HepG2 (cell line): ENCODE measurements around the gene SYCE3. TPM values are rescaled to one million over a fixed set of nuclear protein-coding genes. Genes with fewer than 3 reads are reported as not detected.

Experiments
- ATAC-seq: fragments of 200-7000 bp; cut with Tn5 transposase; 3 replicates; pipeline ENCODE4 v1.9.1; 2020; ENCODE audit warnings: mild to moderate bottlenecking, moderate library complexity
- BruUV-seq: library from RNA; stranded (reverse); fragments of 400-500 nt; replicated peaks from 2 replicates; lab custom pipeline; 2021; lab: Mats Ljungman, UMichigan
- CTCF ChIA-PET: fragments of 300-600 bp; formaldehyde crosslinking; extraction: SDS; loops from one replicate; lab custom pipeline; 2021; ENCODE audit warnings: low total read pairs, inconsistent platforms, low intra/inter-chr PET ratio; lab: Yijun Ruan, JAX
- POLR2A ChIA-PET: fragments of 350-600 bp; sonication (Branson Sonifier 250); formaldehyde crosslinking; loops from one replicate; lab custom pipeline; 2020; ENCODE audit warnings: antibody characterized with exemption, inconsistent platforms; lab: Yijun Ruan, JAX
- DNase-seq: peaks from one replicate; pipeline ENCODE4 v3.0.0-alpha.2; 2015; ENCODE audit warnings: low spot score
- FAIRE-seq: peaks from 3 replicates; lab custom pipeline; 2011; peaks lifted over from hg19 to GRCh38; lab: Jason Lieb, UNC
- H2AFZ ChIP-seq: one replicate; pipeline ENCODE4 v1.6.1; 2011; ENCODE audit warnings: low read length, inconsistent platforms
- H3K27ac ChIP-seq: fragments of 300-600 bp; 3 replicates; pipeline ENCODE4 v1.8.0; 2011; ENCODE audit warnings: mixed run types, mild to moderate bottlenecking, mixed read lengths, low read length, inconsistent platforms; ENCODE audit not compliant: insufficient read depth; ENCODE audit errors: extremely low read length
- H3K27me3 ChIP-seq, 2 experiments: fragments of 200-600 bp in 1 of 2; 2 replicates in 1 of 2; 3 replicates in 1 of 2; pipeline versions ENCODE4 v1.6.0 to v1.8.0; 2011; ENCODE audit warnings: low read length in 2 of 2, mild to moderate bottlenecking in 2 of 2, moderate library complexity in 2 of 2, inconsistent platforms in 1 of 2; ENCODE audit not compliant: insufficient read depth in 2 of 2, control insufficient read depth in 1 of 2
- H3K36me3 ChIP-seq, 2 experiments: fragments of 200-600 bp in 1 of 2; replicated peaks in 1 of 2; 2 replicates in 1 of 2; 3 replicates in 1 of 2; pipeline versions ENCODE4 v1.5.1 to v1.8.0; 2011; ENCODE audit warnings: low read length in 2 of 2, inconsistent platforms in 1 of 2; ENCODE audit not compliant: insufficient read depth in 2 of 2, control insufficient read depth in 1 of 2
- H3K4me1 ChIP-seq: 2 replicates; pipeline ENCODE4 v1.5.1; 2012; ENCODE audit warnings: low read length, inconsistent platforms; ENCODE audit not compliant: insufficient read depth
- H3K4me2 ChIP-seq: 2 replicates; pipeline ENCODE4 v1.6.0; 2011; ENCODE audit warnings: low read depth, low read length, inconsistent platforms
- H3K4me3 ChIP-seq, 3 experiments: fragments of 200-600 bp in 1 of 3; sonication (generic), shearing (Covaris generic) in 1 of 3; replicated peaks in 1 of 3; 2 replicates each; pipeline ENCODE4 v1.5.1; 2011 to 2016; ENCODE audit warnings: low read length in 3 of 3, inconsistent platforms in 2 of 3, low read depth in 2 of 3, mild to moderate bottlenecking in 2 of 3, control low read depth in 1 of 3, mixed read lengths in 1 of 3; ENCODE audit not compliant: insufficient read depth in 1 of 3
- H3K79me2 ChIP-seq: one replicate; pipeline ENCODE4 v1.6.1; 2011; ENCODE audit warnings: low read length, inconsistent platforms; ENCODE audit not compliant: insufficient read depth
- H3K9ac ChIP-seq: 2 replicates; pipeline ENCODE4 v1.6.0; 2011; ENCODE audit warnings: mild to moderate bottlenecking, low read depth, low read length, inconsistent platforms; ENCODE audit not compliant: insufficient read depth
- H3K9me3 ChIP-seq: 2 replicates; pipeline ENCODE4 v1.5.1; 2012; ENCODE audit warnings: mild to moderate bottlenecking, low read length
- H4K20me1 ChIP-seq: 2 replicates; pipeline ENCODE4 v1.6.0; 2011; ENCODE audit warnings: inconsistent platforms, mild to moderate bottlenecking, low read length, moderate library complexity; ENCODE audit not compliant: insufficient read depth
- ADNP ChIP-seq: sonication (generic); formaldehyde crosslinking; IDR thresholded peaks from 2 replicates; pipeline ENCODE4 v1.4.0; 2020; ENCODE audit warnings: missing genetic modification reagents
- GATAD2A ChIP-seq: IDR thresholded peaks from 2 replicates; pipeline ENCODE4 v1.6.1; 2016
- KAT7 ChIP-seq: IDR thresholded peaks from 2 replicates; pipeline ENCODE4 v1.6.1; 2018; ENCODE audit warnings: borderline replicate concordance, missing compliant biosample characterization
- PITX1 ChIP-seq: sonication (generic); formaldehyde crosslinking; IDR thresholded peaks from 2 replicates; pipeline ENCODE4 v1.5.1; 2020; ENCODE audit warnings: mild to moderate bottlenecking, missing genetic modification reagents
- RFX1 ChIP-seq: fragments of 450-650 bp; IDR thresholded peaks from 2 replicates; pipeline ENCODE4 v1.6.1; 2017
- SIN3A ChIP-seq: IDR thresholded peaks from 2 replicates; pipeline ENCODE4 v1.6.1; 2011; ENCODE audit warnings: low read depth, mild to moderate bottlenecking, control low read depth, low read length, borderline replicate concordance
- SP1 ChIP-seq, 2 experiments: fragments of 450-650 bp in 1 of 2; sonication (generic) in 1 of 2; formaldehyde crosslinking in 1 of 2; IDR thresholded peaks; 2 replicates each; pipeline versions ENCODE4 v1.4.0 to v1.6.1; 2016 to 2020; ENCODE audit warnings: missing genetic modification reagents in 1 of 2
- STAG1 ChIP-seq: sonication (generic); formaldehyde crosslinking; IDR thresholded peaks from 2 replicates; pipeline ENCODE4 v1.4.0; 2020; ENCODE audit warnings: missing genetic modification reagents
- WIZ ChIP-seq: sonication (generic); formaldehyde crosslinking; IDR thresholded peaks from 2 replicates; pipeline ENCODE4 v1.5.1; 2020; ENCODE audit warnings: mild to moderate bottlenecking, missing genetic modification reagents
- XRCC5 ChIP-seq: fragments of 200-400 bp; formaldehyde crosslinking; optimal IDR thresholded peaks from 2 replicates; pipeline ENCODE3; 2017; ENCODE audit warnings: mild to moderate bottlenecking, low read length
- ZBTB39 ChIP-seq: sonication (generic); formaldehyde crosslinking; IDR thresholded peaks from 2 replicates; pipeline ENCODE4 v1.5.0; 2020; ENCODE audit warnings: missing genetic modification reagents
- ZNF10 ChIP-seq: sonication (generic); formaldehyde crosslinking; IDR thresholded peaks from 2 replicates; pipeline ENCODE4 v1.4.0; 2020; ENCODE audit warnings: mild to moderate bottlenecking, low read depth, missing genetic modification reagents, borderline replicate concordance
- ZNF546 ChIP-seq: sonication (generic); formaldehyde crosslinking; conservative IDR thresholded peaks from 2 replicates; pipeline ENCODE4 v1.8.1; 2023; ENCODE audit warnings: mild to moderate bottlenecking, missing genetic modification reagents
- WGBS: methylation state at CpG from one replicate; pipeline ENCODE4 v1.1.6; 2017; ENCODE audit warnings: low lambda C conversion rate; 5-methylcytosine and 5-hydroxymethylcytosine counted together
- in situ Hi-C: cut with HindIII; loops from 2 replicates; pipeline ENCODE4 v1.10.0; 2017; ENCODE audit warnings: low pct_unique_long_range_greater_than_20kb; ENCODE audit not compliant: extremely low pct_ligation_motif_present
- intact Hi-C: fragments of 100-400 bp; cut with micrococcal nuclease; formaldehyde crosslinking; loops from one replicate; pipeline ENCODE4 v1.10.0; 2022; ENCODE audit not compliant: unreplicated experiment
- polyA plus RNA-seq, 8 experiments: library from polyadenylated mRNA; depleted of rRNA in 3 of 8; stranded (reverse) in 7 of 8; unstranded in 1 of 8; fragments of >200 nt; fragmentation: Illumina TruSeq in 4 of 8; extraction: Trizol in 4 of 8; gene quantifications; 2 replicates each; pipeline versions ENCODE4 v1.2.1 to v1.2.3, GENCODE V29; 2011 to 2016; ENCODE audit warnings: low read depth in 4 of 8, missing spikeins in 1 of 8, mixed read lengths in 1 of 8; ENCODE audit not compliant: insufficient read depth in 1 of 8
- total RNA-seq, 5 experiments: library from RNA; depleted of rRNA; stranded (reverse); fragments of >200 nt; fragmentation: Illumina TruSeq; extraction: Trizol; gene quantifications; 2 replicates each; pipeline ENCODE4 v1.2.3, GENCODE V29; 2016; ENCODE audit warnings: low read depth in 1 of 5
- TF ChIP-seq, protein P1 (sequence below): sonication (generic); formaldehyde crosslinking; IDR thresholded peaks from 2 replicates; pipeline ENCODE4 v1.8.1; 2023; ENCODE audit warnings: mild to moderate bottlenecking, moderate library complexity, missing genetic modification reagents
- TF ChIP-seq, protein P2 (sequence below): fragments of 450-650 bp; IDR thresholded peaks from 2 replicates; pipeline ENCODE4 v1.6.1; 2016

The SYCE3 gene
- total and polyA plus RNA-seq, 2 of the 13 experiments (the other 11 are each of a cell fraction or from before 2014, with no cell fraction given), result not detected

DNA sequence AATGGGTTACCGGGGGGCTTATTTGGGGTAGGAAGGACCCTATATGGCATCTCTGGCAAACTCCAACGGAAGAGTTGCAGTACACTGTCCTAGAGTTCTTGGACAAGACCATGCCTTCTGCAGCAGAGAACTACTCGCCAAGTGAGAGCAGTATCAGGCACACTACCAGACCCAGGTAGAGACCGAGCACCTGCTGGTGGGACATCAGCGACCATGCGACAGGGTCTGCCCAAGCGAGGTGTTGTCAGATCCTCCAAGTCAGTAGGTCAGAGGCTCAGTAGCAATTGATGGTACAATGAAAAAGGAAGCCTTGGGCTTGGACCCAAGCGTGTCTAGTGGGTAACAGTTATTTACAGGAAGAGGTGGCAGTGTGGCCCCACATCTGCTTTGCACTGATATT is 23.1 kb upstream of the SYCE3 start:
- CTCF ChIA-PET, result no interaction called here
- no peaks in the 10 kb centered on the region for H4K20me1 ChIP-seq
- POLR2A ChIA-PET, result interaction anchor here (1.6 kb wide), 1 partner anchor 17 kb away, joined by 3 read pairs; no protein-coding TSS in a partner anchor
- TF ChIP-seq WIZ (CRISPR knock-in tag) (no peak), ADNP (CRISPR knock-in tag) (no peak), SIN3A (no peak), ZNF546 (no peak), GATAD2A (no peak), KAT7 (CRISPR knock-in tag) (no peak), STAG1 (CRISPR knock-in tag) (no peak), SP1 (IDR thresholded peaks at IDR 0.05) (no peak), SP1 (CRISPR knock-in tag; IDR thresholded peaks at IDR 0.05) (no peak), ZBTB39 (CRISPR knock-in tag) (no peak), XRCC5 (no peak), ZNF10 (no peak), RFX1 (no peak), PITX1 (CRISPR knock-in tag) (no peak)
- TF ChIP-seq, protein P1, sequence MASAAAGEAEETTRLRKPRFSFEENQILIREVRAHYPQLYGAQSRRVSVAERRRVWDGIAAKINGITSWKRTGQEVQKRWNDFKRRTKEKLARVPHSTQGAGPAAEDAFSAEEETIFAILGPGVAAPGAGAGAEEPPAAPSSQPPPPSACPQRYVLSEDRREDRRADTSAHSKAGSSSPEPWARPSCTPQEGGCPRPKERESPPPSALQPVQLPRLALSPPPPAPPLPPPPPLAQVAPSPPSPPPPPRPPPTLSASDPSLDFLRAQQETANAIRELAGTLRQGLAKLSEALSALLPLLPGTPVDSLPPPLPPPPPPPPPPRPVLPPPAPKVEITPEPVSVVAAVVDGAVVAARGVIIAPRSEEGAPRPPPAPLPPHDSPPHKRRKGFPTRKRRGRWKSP (CRISPR knock-in tag), result no peak
- TF ChIP-seq, protein P2, sequence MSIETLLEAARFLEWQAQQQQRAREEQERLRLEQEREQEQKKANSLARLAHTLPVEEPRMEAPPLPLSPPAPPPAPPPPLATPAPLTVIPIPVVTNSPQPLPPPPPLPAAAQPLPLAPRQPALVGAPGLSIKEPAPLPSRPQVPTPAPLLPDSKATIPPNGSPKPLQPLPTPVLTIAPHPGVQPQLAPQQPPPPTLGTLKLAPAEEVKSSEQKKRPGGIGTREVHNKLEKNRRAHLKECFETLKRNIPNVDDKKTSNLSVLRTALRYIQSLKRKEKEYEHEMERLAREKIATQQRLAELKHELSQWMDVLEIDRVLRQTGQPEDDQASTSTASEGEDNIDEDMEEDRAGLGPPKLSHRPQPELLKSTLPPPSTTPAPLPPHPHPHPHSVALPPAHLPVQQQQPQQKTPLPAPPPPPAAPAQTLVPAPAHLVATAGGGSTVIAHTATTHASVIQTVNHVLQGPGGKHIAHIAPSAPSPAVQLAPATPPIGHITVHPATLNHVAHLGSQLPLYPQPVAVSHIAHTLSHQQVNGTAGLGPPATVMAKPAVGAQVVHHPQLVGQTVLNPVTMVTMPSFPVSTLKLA, result no peak
- TF ChIP-seq, all 625 proteins: peak for 0
- no TSS peak for BruUV-seq
- Histone ChIP-seq H3K9me3 (no peaks in the 10 kb centered on the region), H3K79me2 (no peaks in the 10 kb centered on the region), H3K4me2 (no peak overlapping the region), H3K27ac (no peak overlapping the region), H3K27me3 (no peaks in the 10 kb centered on the region), H3K36me3 (no peaks in the 10 kb centered on the region), H3K9ac (no peak overlapping the region), H3K4me1 (peaks cover 32% of the 10 kb centered on the region), H3K4me3 (no peak overlapping the region), H2AFZ (no peak overlapping the region)
- intact Hi-C loops (no loop called here), in situ Hi-C loops (no loop called here)
- DNase-seq (no peak), FAIRE-seq (no peak), ATAC-seq (no peak)
- WGBS, result 96% methylated on average over 8 of the region's 8 CpGs
